Measurements from ENCODE around the gene NEK6. TPM values are rescaled to one million over a fixed set of nuclear protein-coding genes. Genes with fewer than 3 reads are reported as not detected.
A peak's percentile ranks its signal among the peaks of the same experiment; 100 is the strongest.

Gene NEK6
- total and polyA plus RNA-seq, 10 of the 15 experiments (the other 5 are each of a cell fraction or from before 2014, with no cell fraction given), result 31.3 to 161 (median 89.2) TPM

DNA sequence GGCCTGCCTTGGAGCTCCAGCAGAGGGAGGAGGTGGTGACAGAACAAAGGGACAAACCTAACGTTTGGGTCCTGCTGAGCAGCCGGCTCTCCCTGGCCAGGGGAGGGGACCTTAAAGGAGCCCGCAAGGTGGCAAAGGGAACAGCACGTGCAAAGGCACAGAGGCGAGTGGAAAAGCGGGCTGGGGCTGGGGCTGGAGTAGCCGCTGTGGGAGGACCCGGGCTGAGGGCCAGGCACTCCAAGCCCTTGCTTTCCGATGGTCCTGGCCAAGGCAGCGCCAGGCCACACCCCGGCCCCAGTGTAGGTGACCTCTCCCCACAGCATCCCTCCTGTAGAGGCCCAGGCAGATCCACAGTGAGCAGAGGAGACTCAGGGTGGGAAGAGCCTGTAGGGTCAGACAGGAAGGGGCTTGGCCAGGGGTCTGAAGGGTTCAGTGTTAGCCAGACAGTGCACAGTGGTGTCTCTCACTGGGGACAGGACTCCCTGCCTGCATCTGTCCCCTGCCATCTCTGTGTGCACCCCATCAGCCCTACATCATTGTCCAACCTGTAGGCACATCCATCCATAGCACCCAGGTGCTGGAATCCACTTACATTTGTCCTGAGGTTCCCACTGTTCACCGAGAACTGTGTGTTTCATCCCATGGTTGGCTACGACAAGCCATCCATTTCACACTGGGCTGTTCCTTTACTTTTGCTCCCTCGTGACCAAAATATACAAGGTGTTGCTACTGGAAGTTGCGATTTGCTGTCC, 77.0 kb downstream of the NEK6 start:
- Histone ChIP-seq H3K4me2 (ENCODE audit: control insufficient read depth, insufficient read depth) (no peak overlapping the region), H3K4me3 (no peak overlapping the region), H3K27me3 (replicated peaks in 1 of 2; ENCODE audit: control insufficient read depth in 2 of 2, insufficient read depth in 2 of 2, low read length in 1 of 2) (no peaks in the 10 kb centered on the region), H3K9me3 (replicated peaks; ENCODE audit: control insufficient read depth, insufficient read depth, low read length) (no peaks in the 10 kb centered on the region; the same call in 2 of the 3 replicates), H3K4me1 (ENCODE audit: control insufficient read depth, insufficient read depth, low read length) (no peaks in the 10 kb centered on the region), H2AFZ (ENCODE audit: control insufficient read depth, low read depth, low read length) (no peak overlapping the region), H4K20me1 (ENCODE audit: control insufficient read depth, insufficient read depth) (no peaks in the 10 kb centered on the region), H3K79me2 (ENCODE audit: control insufficient read depth, insufficient read depth, low read length) (no peaks in the 10 kb centered on the region), H3K9ac (ENCODE audit: control insufficient read depth, insufficient read depth, low read length) (no peak overlapping the region), H3K27ac (ENCODE audit: control insufficient read depth, insufficient read depth) (no peak overlapping the region), H3K36me3 (ENCODE audit: control insufficient read depth in 2 of 2, insufficient read depth in 2 of 2, low read length in 1 of 2) (peaks cover 19 to 46% of the 10 kb centered on the region in 2 experiments; a peak in 3 of 4 replicates)
- POLR2A ChIA-PET, result no interaction called here
- 97% methylated on average over 15 of the region's 15 CpGs for WGBS (ENCODE audit: insufficient coverage, insufficient replicate concordance, low lambda C conversion rate, missing lambda C conversion rate)
- DNase-seq (ENCODE audit: low read depth, low spot score) (no peak), ATAC-seq (no peak; the same call in 2 of the 3 replicates), FAIRE-seq (no peak)
- in situ Hi-C loops (cut with MboI), result no loop called here
- TF ChIP-seq POLR2AphosphoS5 (IDR thresholded peaks at IDR 0.05; ENCODE audit: low read length), result 0 out of 2 replicates have a peak, but pooled peaks have one; percentile 23
- no peak for TF ChIP-seq SP1 (IDR thresholded peaks at IDR 0.05; ENCODE audit: low read depth, low read length)
- peak; percentile 32; the same call in 1 of the 2 replicates for TF ChIP-seq POLR2AphosphoS2 (IDR thresholded peaks at IDR 0.05; ENCODE audit: low read depth, low read length)
- TF ChIP-seq, protein P1, sequence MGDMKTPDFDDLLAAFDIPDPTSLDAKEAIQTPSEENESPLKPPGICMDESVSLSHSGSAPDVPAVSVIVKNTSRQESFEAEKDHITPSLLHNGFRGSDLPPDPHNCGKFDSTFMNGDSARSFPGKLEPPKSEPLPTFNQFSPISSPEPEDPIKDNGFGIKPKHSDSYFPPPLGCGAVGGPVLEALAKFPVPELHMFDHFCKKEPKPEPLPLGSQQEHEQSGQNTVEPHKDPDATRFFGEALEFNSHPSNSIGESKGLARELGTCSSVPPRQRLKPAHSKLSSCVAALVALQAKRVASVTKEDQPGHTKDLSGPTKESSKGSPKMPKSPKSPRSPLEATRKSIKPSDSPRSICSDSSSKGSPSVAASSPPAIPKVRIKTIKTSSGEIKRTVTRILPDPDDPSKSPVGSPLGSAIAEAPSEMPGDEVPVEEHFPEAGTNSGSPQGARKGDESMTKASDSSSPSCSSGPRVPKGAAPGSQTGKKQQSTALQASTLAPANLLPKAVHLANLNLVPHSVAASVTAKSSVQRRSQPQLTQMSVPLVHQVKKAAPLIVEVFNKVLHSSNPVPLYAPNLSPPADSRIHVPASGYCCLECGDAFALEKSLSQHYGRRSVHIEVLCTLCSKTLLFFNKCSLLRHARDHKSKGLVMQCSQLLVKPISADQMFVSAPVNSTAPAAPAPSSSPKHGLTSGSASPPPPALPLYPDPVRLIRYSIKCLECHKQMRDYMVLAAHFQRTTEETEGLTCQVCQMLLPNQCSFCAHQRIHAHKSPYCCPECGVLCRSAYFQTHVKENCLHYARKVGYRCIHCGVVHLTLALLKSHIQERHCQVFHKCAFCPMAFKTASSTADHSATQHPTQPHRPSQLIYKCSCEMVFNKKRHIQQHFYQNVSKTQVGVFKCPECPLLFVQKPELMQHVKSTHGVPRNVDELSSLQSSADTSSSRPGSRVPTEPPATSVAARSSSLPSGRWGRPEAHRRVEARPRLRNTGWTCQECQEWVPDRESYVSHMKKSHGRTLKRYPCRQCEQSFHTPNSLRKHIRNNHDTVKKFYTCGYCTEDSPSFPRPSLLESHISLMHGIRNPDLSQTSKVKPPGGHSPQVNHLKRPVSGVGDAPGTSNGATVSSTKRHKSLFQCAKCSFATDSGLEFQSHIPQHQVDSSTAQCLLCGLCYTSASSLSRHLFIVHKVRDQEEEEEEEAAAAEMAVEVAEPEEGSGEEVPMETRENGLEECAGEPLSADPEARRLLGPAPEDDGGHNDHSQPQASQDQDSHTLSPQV (IDR thresholded peaks at IDR 0.05), result no peak
- TF ChIP-seq, protein P2, sequence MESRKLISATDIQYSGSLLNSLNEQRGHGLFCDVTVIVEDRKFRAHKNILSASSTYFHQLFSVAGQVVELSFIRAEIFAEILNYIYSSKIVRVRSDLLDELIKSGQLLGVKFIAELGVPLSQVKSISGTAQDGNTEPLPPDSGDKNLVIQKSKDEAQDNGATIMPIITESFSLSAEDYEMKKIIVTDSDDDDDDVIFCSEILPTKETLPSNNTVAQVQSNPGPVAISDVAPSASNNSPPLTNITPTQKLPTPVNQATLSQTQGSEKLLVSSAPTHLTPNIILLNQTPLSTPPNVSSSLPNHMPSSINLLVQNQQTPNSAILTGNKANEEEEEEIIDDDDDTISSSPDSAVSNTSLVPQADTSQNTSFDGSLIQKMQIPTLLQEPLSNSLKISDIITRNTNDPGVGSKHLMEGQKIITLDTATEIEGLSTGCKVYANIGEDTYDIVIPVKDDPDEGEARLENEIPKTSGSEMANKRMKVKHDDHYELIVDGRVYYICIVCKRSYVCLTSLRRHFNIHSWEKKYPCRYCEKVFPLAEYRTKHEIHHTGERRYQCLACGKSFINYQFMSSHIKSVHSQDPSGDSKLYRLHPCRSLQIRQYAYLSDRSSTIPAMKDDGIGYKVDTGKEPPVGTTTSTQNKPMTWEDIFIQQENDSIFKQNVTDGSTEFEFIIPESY (IDR thresholded peaks at IDR 0.05), result no peak
- TF ChIP-seq MYB (IDR thresholded peaks at IDR 0.05; ENCODE audit: borderline replicate concordance, low read depth, low read length), result no peak
- TF ChIP-seq POLR2A (IDR thresholded peaks at IDR 0.05; ENCODE audit: low read depth, low read length), result peak; percentile 25; the same call in 1 of the 2 replicates
- TF ChIP-seq WRNIP1 (IDR thresholded peaks at IDR 0.05; ENCODE audit: borderline replicate concordance, low read depth, low read length), result no peak
- no peak for TF ChIP-seq EP300 (IDR thresholded peaks at IDR 0.05; ENCODE audit: borderline replicate concordance in 1 of 2, control insufficient read depth in 1 of 2, low read depth in 2 of 2, low read length in 2 of 2)
- intact Hi-C loops (cut with micrococcal nuclease; ENCODE audit: unreplicated experiment), result no loop called here
- SMC1A ChIA-PET (ENCODE audit: uncharacterized antibody, unreplicated experiment), result no interaction called here
- CTCF ChIA-PET, result no interaction called here
- RAD21 ChIA-PET (ENCODE audit: unreplicated experiment), result no interaction called here
- no TSS peak for BruUV-seq (replicated peaks)

Data from GM12878 (cell line).